ENCODE data around the gene PRR19.

The PRR19 gene

DNA sequence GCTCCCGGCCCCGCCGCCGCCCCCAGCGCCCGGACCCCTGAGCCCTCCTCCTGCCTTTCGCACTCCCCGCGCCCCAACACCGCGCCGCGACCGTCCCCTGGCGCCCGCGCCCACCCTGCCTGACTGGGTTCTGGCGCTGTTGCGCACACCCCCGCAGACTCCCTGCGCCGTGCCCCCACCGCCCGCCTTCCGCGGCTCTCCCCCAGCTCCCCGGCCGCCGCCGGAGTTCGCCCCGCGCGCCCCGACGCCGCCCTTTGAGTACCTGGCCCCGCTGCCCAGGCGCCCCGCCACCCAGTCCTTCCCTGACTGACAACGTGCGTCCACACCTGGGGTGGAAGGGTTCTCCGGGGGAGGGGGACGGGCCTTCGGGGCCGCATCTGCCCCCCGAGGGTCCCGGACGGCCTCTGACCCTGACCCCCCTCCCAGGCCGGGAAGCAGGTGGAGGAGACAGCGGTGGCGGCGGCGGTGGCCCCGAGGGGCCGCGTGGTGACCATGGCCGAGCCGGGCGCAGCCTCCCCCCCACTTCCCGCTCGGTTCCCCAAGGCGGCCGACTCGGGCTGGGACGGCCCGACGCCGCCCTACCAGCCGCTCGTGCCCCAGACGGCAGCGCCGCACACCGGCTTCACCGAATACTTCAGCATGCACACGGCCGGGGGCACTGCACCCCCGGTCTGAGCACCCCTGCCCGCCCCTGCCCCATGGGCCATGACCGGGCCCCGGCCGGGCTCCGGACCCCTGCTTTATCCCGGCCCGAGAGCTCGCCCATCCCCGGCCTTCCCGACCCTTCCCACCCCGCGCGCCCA lies 22.1 kb downstream of the PRR19 start:
- H3K4me2 ChIP-seq (ENCODE audit: low read depth, low read length, poor library complexity, severe bottlenecking), result no peak overlapping the region
- H3K27me3 ChIP-seq (ENCODE audit: insufficient read depth, low read length, poor library complexity, severe bottlenecking), result no peaks in the 10 kb centered on the region
- no peaks in the 10 kb centered on the region for H3K36me3 ChIP-seq (ENCODE audit: insufficient read depth, low read length)
- no peaks in the 10 kb centered on the region for H3F3A ChIP-seq (ENCODE audit: low read depth)
- peaks cover 17% of the 10 kb centered on the region for H4K20me1 ChIP-seq (ENCODE audit: insufficient read depth, low read length, poor library complexity, severe bottlenecking)
- H2AFZ ChIP-seq (ENCODE audit: low read length), result no peak overlapping the region
- peaks cover 34% of the 10 kb centered on the region for H3K79me2 ChIP-seq (ENCODE audit: insufficient read depth, low read length)
- TF ChIP-seq, protein P1, sequence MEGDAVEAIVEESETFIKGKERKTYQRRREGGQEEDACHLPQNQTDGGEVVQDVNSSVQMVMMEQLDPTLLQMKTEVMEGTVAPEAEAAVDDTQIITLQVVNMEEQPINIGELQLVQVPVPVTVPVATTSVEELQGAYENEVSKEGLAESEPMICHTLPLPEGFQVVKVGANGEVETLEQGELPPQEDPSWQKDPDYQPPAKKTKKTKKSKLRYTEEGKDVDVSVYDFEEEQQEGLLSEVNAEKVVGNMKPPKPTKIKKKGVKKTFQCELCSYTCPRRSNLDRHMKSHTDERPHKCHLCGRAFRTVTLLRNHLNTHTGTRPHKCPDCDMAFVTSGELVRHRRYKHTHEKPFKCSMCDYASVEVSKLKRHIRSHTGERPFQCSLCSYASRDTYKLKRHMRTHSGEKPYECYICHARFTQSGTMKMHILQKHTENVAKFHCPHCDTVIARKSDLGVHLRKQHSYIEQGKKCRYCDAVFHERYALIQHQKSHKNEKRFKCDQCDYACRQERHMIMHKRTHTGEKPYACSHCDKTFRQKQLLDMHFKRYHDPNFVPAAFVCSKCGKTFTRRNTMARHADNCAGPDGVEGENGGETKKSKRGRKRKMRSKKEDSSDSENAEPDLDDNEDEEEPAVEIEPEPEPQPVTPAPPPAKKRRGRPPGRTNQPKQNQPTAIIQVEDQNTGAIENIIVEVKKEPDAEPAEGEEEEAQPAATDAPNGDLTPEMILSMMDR (conservative IDR thresholded peaks at IDR 0.05; ENCODE audit: low read length), result no peak
- TF ChIP-seq EZH2phosphoT487 (IDR thresholded peaks at IDR 0.05; ENCODE audit: borderline replicate concordance), result no peak
- no peaks in the 10 kb centered on the region for H3K9me2 ChIP-seq (replicated peaks; ENCODE audit: low read depth, low read length)
- H3K4me3 ChIP-seq (ENCODE audit: low read length, poor library complexity, severe bottlenecking), result no peak overlapping the region
- H3K9ac ChIP-seq (ENCODE audit: low read depth, low read length, poor library complexity, severe bottlenecking), result no peak overlapping the region
- H3K4me1 ChIP-seq (ENCODE audit: insufficient read depth, low read length, poor library complexity, severe bottlenecking), result peaks cover 27% of the 10 kb centered on the region
- no peaks in the 10 kb centered on the region for H3K9me3 ChIP-seq (ENCODE audit: insufficient read depth, low read depth, low read length)

DNA sequence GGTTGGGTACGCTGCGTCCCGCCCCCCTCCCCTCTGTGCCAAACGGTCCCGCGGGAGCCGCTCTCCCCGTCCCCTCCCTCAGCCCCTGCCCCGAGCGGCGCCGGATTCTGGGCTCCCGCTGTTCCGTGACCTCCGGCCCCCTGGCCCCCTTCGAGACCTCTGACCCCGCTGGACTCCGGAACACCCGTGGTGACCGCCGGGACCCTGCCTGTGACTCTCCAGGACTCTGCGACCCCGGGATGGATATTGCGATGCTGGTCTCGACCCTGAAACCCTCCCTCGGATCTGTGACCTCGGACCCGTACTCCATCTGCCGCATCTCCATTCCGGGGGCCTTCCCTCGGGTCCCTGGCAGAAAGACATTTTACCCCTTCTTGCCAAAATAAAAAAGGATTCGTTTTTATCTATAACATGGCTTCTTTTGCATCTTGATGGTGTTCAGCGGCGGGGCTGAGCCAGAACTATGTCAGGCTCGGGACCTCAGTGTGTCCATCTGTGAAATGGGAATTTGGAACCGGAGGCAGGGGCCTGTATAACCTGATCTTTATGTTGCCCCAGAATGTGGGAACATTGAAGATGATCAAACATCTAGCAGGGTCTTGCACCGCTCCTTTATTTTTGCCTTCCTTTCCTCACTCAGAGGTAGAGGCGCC lies 22.8 kb downstream of the PRR19 start:
- H3K9me2 ChIP-seq (replicated peaks; ENCODE audit: low read depth, low read length), result no peaks in the 10 kb centered on the region
- no peak overlapping the region for H3K4me2 ChIP-seq (ENCODE audit: low read depth, low read length, poor library complexity, severe bottlenecking)
- H2AFZ ChIP-seq (ENCODE audit: low read length), result peak overlapping the region; percentile 89
- no peaks in the 10 kb centered on the region for H3K36me3 ChIP-seq (ENCODE audit: insufficient read depth, low read length)
- peaks cover 34% of the 10 kb centered on the region for H3K79me2 ChIP-seq (ENCODE audit: insufficient read depth, low read length)
- peaks cover 17% of the 10 kb centered on the region for H4K20me1 ChIP-seq (ENCODE audit: insufficient read depth, low read length, poor library complexity, severe bottlenecking)
- peak overlapping the region; percentile 6 for H3K9ac ChIP-seq (ENCODE audit: low read depth, low read length, poor library complexity, severe bottlenecking)
- no peaks in the 10 kb centered on the region for H3K9me3 ChIP-seq (ENCODE audit: insufficient read depth, low read depth, low read length)
- H3K4me3 ChIP-seq (ENCODE audit: low read length, poor library complexity, severe bottlenecking), result no peak overlapping the region
- H3K4me1 ChIP-seq (ENCODE audit: insufficient read depth, low read length, poor library complexity, severe bottlenecking), result peaks cover 27% of the 10 kb centered on the region
- TF ChIP-seq, protein P1 (conservative IDR thresholded peaks at IDR 0.05; ENCODE audit: low read length), result peak; percentile 89
- TF ChIP-seq EZH2phosphoT487 (IDR thresholded peaks at IDR 0.05; ENCODE audit: borderline replicate concordance), result no peak
- no peaks in the 10 kb centered on the region for H3K27me3 ChIP-seq (ENCODE audit: insufficient read depth, low read length, poor library complexity, severe bottlenecking)
- H3F3A ChIP-seq (ENCODE audit: low read depth), result no peaks in the 10 kb centered on the region

DNA sequence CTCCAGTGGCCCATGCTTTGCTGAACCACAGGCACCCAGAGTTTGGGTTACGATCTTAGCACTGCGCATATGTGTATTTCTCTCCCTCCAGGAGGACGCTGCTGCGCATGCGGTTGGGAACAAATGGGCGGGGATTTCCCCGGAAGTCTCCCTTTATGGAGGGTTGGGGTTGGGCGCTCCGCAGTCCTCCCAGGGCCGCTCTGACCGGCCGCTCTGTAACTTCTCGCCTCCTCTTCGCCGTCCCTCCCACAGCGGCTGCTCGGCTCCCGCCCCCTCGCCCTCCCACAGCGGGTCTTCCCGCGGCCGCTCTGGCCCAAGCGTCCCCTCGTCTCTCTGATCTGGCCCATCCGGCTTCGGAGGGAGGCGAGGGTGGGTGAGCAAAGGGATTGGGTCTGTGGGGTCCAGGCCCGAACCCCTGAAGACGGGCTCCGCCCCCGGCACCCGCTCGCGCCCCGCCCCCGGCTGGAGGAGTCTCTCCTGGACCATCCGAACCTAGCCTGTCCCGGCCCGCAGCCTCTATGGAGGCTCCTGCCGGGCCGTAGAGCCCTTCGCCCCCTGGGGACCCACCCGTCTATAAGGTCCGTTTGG lies 23.5 kb downstream of the PRR19 start, which contains the start of gene MEGF8:
TSS of gene MEGF8 (plus strand) at position 328 of the 588 bp plus-strand sequence. CDS start 609 bp downstream, outside the sequence.
- H3K9me3 ChIP-seq (ENCODE audit: insufficient read depth, low read depth, low read length), result no peaks in the 10 kb centered on the region
- peaks cover 17% of the 10 kb centered on the region for H4K20me1 ChIP-seq (ENCODE audit: insufficient read depth, low read length, poor library complexity, severe bottlenecking)
- no peaks in the 10 kb centered on the region for H3F3A ChIP-seq (ENCODE audit: low read depth)
- peak within 1 kb of the TSS; percentile 92 for H3K4me2 ChIP-seq (ENCODE audit: low read depth, low read length, poor library complexity, severe bottlenecking)
- H3K27me3 ChIP-seq (ENCODE audit: insufficient read depth, low read length, poor library complexity, severe bottlenecking), result no peaks in the 10 kb centered on the region
- peak within 1 kb of the TSS; percentile 85 for H3K4me3 ChIP-seq (ENCODE audit: low read length, poor library complexity, severe bottlenecking)
- peak within 1 kb of the TSS; percentile 89 for H2AFZ ChIP-seq (ENCODE audit: low read length)
- peak within 1 kb of the TSS; percentile 89 for H3K9ac ChIP-seq (ENCODE audit: low read depth, low read length, poor library complexity, severe bottlenecking)
- peaks cover 30% of the 10 kb centered on the region for H3K4me1 ChIP-seq (ENCODE audit: insufficient read depth, low read length, poor library complexity, severe bottlenecking)
- H3K36me3 ChIP-seq (ENCODE audit: insufficient read depth, low read length), result no peaks in the 10 kb centered on the region
- no peak for TF ChIP-seq EZH2phosphoT487 (IDR thresholded peaks at IDR 0.05; ENCODE audit: borderline replicate concordance)
- TF ChIP-seq, protein P1 (conservative IDR thresholded peaks at IDR 0.05; ENCODE audit: low read length), result no peak
- H3K9me2 ChIP-seq (replicated peaks; ENCODE audit: low read depth, low read length), result no peaks in the 10 kb centered on the region
- peaks cover 38% of the 10 kb centered on the region for H3K79me2 ChIP-seq (ENCODE audit: insufficient read depth, low read length)
